COLO829 (cell line): ENCODE measurements around the gene DPH5.
"Not testable (repeated sequence)": the region's sequence is repeated elsewhere in the genome, so short reads cannot be mapped to it uniquely, and the experiment has no call there.

Experiments used
- DNase-seq: peaks from one replicate; pipeline ENCODE4 v3.0.0; 2012; ENCODE audit warnings: low spot score

DPH5 gene

DNA sequence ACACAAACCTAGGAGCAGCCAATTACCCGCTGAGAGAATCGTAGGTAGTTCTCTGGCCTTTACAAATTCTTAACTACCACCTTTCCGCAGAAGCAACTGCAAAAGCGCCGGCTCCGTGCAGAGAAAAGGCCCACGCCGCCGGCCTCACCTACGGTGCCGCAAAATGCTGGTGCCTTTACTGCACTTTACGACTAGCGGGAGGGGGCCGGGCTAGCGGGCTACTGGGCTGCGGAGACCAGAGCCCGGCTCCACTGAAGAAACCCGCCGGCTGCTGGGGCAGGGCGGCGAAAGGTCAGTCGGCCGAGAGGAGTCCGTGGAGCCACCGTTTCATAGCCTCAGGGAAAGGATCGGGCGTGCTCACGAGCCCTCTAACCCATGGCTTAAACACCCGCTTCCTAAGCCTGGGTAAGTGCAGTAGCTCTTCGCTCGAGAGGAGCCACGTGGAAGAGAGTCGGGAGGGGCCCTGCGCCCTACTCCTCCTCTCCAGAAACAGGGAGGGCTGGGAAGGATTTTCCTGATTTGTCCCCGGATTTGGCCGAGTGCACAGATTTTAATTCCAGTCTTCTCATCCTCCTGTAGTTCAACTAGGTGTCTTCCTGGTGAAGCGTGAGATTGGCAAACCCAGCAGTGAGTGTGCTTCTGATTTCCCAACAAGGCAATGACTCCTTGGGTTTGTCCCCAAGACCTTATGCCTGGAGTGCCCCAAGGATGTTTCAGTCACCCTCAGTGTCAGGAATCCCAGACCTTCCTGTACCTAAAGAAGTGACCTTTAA is at the start of gene DPH5:
TSS of gene DPH5 (minus strand) at position 128 of the 773 bp plus-strand sequence. CDS start 341 bp downstream, outside the sequence.
- DNase-seq: peak; percentile 19

- DNase-seq: no peak
Observed at GRCh38 chr1:101073836-101074235, 48.3 kb upstream of the DPH5 start.

DNA sequence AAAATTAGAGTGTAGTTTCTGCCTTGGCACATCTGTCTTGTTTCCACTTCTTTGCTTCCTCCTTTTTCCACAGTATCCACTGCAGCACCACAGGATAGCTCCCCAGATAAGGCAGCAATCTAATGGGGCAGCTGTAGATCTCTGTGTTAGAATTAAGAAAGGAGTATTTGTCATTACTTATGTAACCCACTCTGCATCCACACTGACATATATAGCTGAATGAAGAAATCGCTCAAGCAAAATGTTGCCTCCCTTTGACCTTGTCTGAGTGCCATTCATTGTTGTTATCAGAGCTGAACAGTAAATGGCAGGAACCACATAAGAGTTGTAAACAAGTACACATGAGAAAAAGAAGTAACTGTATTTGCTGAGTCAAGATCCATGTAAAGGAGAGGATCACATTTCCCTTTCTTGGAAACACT is 45.9 kb upstream of the DPH5 start:
- no peak for DNase-seq

DNA sequence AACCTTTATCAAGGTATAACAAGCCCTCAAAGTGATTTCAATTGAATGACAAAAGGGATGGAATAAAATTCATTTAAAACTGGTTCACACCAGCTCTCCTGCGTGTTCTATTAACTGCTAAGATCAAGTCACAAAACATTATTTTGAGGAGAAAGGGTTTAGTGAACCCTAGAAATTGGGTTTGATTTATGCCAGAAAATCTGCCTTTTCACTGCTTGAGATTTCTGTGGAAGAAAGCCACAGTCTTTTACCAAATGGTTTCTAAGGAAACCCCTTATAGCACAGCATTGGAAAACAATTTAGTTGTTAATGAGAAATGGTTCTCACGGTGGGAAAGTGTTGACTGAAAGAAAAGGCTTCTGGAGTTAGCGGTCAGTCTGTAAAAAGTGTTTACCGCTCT is 43.6 kb upstream of the DPH5 start:
- no peak for DNase-seq

DNA sequence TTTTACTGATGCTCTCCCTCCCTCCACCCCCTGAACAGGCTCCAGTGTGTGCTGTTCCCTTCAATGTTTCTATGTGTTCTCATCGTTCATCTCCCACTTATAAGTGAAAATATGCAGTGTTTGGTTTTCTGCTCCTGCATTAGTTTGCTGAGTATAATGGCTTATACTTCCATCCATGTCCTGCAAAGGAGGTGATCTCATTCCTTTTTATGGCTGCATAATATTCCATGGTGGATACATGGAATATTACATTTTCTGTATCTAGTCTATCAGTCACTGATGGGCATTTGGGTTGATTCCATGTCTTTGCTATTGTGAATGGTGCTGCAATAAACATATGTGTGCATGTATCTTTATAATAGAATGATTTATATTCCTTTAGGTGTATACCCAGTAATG is 41.4 kb upstream of the DPH5 start:
- DNase-seq: not testable (repeated sequence)

GRCh38 chr1:101066260-101066936 is 40.8 kb upstream of the DPH5 start:
- no peak for DNase-seq

DNA sequence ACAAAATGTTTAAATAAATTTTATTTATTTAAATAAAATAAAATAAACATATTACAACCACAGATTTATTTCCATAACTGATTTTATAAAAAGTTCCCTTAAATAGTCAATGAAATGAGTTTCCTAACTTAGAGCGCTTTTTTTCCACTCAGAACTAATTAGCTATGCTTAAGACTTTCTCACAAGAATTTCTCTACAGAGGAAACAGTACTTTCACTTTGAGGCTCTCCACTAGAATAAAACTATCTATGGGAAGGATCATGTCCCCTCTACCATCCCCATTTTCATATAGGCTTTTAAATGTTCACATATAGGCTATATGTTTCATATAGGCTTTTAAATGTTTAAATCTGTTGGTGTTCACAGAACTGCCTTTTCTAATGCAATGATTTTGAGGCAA is 40.0 kb upstream of the DPH5 start:
- no peak for DNase-seq

DNA sequence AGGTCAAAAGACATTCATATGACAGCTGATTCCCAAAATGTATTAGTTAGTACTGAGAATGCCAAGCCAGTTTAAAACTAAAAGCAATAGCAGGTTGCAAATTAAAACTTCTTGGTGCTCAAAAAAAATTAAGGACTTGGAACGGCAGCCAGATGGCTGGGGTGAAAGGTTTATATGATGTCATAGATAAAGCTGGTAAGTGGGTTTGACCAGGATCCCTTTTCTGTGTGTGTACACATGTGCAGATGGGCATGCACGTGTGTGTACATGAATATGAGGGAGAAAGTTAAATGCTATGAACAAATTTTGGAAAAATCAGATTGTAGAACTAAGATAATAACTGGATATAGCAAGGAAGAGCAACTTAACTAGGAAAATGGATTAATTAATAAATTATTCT is 39.1 kb upstream of the DPH5 start:
- DNase-seq: no peak

- no peak for DNase-seq
Observed at GRCh38 chr1:101060992-101061391, 35.4 kb upstream of the DPH5 start.

- no peak for DNase-seq
Observed at GRCh38 chr1:101059945-101060542, 34.5 kb upstream of the DPH5 start.

- no peak for DNase-seq
Observed at GRCh38 chr1:101055623-101056022, 30.0 kb upstream of the DPH5 start.

DNA sequence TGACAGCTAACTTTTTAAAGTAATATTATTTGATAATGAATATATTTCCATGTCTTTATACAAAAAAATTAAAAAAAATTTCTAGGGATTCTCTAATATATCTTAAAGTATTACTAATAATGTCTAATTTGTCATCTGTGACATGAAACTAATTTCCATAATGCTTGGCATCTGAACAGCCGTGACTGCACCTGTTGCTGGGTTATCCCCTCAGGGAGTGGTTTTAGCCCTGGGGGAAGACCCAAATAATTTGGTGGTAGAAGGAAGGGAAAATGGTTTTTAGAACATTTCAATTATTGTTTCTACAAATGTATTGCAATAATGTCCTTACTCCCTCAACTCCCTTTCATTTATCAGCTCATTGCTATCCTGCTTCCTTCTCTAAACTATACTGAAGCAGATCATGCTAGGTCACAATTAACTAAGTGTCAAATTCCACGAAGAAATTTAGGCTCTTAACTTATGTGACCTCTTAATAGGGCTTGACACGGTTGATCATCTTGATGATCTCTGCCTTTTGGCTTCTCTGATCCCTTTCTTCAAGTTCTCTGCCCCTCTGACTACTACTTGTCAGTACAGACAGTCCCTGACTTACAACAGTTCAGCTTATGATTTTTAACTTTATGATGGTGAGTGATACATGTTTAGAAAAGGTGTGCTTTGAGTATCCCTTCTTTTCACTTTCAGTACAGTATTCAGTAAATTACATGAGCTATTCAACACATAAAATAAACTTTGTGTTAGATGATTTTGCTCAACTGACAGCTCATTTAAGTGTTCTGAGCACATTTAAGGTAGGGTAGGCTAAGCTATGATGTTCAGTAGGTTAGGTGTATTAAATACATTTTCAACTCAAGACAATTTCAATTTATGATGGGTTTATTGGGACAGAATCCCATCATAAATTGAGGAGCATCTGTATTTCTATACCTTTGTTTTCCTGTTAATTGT is 26.4 kb upstream of the DPH5 start:
- no peak for DNase-seq

- no peak for DNase-seq
Observed at GRCh38 chr1:101050869-101051268, 25.3 kb upstream of the DPH5 start.

DNA sequence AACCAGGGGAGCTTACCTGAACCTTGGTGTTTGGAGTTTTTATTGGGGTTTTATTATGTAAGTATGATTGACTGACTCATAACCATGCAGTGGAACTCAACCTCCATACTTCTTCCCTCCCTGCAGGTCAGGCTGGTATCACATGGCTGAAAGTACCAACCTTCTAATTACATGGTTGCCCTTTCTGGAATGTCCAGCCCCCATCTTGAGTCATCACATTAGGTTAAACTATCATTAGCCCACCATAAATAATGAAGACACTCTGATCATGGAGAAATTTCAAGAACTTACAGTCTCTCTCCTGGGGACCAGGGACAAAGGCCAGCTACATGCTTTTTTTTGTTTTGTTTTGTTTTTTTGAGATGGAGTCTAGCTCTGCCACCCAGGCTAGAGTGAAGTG is 19.2 kb upstream of the DPH5 start:
- no peak for DNase-seq

DNA sequence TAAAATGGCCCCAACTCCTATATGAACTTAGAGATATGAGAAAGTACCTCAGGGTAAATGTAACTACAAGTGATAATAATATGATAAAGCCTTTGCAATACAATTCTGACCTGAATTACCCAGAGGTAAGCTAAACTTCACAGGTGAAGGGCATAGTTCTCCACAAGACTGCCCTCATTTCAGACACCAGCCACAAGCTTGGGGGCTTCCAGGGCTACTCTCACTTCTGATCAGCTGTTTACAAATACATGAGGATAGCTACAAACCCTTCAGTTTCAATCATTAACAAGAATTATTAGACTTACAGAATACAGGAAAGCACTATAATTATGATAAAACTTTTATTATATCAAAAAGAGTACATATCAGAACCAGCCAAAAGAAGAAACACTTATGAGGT is 18.7 kb upstream of the DPH5 start:
- no peak for DNase-seq

- no peak for DNase-seq
Observed at GRCh38 chr1:101043776-101044175, 18.2 kb upstream of the DPH5 start.

GRCh38 chr1:101041300-101041699 is 15.7 kb upstream of the DPH5 start:
- DNase-seq: no peak

DNA sequence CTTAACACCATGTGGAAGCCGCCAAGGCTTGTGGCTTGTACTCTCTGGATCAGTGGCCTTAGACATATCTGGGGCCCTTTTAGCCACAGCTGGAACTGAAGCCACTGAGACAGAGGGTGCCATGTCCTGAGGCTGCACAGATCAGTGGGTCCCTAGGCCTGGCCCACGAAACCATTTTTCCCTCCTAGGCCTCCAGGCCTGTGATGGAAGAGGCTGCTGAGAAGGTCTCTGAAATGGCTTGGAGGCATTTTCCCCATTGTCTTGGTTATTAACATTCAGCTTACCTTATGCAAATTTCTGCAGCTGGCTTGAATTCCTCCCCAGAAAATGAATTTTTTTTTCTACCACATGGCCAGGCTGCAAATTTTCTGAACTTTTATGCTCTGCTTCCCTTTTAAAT is 15.1 kb upstream of the DPH5 start:
- no peak for DNase-seq

DNA sequence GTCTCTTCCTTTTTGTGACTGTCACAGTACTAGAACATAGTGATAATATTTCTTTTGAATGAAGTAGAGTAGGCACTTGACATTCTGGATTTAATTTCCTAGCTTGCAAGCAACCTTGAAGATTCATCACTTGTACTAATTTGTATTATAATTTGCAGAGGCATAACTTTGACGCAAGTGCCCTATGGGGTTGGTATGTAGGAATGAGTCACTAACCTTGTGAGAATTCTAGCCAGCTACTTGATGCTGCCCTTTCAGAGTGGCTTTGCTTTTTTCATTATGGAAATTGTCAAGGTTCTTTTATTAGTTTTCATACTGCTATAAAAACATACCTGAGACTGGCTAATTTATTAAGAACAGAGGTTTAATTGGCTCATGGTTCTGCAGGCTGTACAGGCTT is 13.7 kb upstream of the DPH5 start:
- DNase-seq: no peak

DNA sequence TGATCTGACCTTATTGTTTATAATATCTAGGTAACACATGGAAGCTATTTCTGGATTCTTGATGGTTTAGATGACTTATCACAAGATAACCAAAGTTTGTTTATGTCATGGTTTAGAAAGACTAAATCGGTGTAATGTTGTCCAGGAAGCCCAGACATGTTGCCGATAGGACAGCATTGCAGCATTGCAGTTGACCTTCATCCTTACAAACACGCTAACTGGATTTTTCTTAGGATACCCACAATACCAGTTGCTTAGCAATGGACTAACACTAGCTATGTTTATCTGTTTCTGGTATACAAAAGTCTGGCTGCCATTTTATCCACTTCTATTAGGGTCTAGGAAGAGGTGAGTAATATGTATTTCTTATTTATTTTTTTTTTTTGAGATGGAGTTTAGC is 11.7 kb upstream of the DPH5 start:
- DNase-seq: no peak

- DNase-seq: no peak
Observed at GRCh38 chr1:101033017-101033416, 7.4 kb upstream of the DPH5 start.

DNA sequence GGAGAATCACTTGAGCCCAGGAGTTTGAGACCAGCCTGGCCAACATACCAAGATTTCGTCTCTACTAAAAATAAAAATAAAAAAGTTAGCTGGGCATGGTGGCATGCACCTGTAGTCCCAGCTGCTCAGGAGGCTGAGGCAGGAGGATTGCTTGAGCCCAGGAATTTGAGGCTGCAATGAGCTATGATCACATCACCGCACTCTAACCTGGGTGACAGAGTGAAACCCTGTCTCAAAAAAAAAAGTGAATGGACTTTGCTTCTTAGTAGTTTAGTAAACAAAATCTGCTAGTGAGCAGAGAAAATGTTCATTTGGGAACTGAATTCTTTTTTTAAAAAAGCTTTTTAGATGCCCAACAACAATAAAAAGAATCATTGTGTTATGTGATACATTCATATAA is 6.5 kb upstream of the DPH5 start:
- not testable (repeated sequence) for DNase-seq
